Esophagus muscularis mucosa (tissue), 4 donors: ENCODE results near the gene TMEM87B.

Experiments used
- EP300 ChIP-seq: sonication (generic); formaldehyde crosslinking; IDR thresholded peaks from one replicate; pipeline ENCODE4 v1.6.1; 2017; ENCODE audit warnings: antibody characterized with exemption
- POLR2A ChIP-seq: fragments of 450-650 bp; IDR thresholded peaks from one replicate; pipeline ENCODE4 v1.6.1; 2017; ENCODE audit warnings: antibody characterized with exemption, moderate library complexity, mild to moderate bottlenecking, low read depth
- POLR2AphosphoS5 ChIP-seq, 2 donors: sonication (generic); formaldehyde crosslinking; IDR thresholded peaks; one replicate each; pipeline ENCODE4 v1.6.1; 2017; ENCODE audit warnings: antibody characterized with exemption in 2 of 2
- TF ChIP-seq, protein P1 (sequence below), 3 experiments: fragments of 200-600 bp in 2 of 3; fragments of 450-650 bp in 1 of 3; sonication (generic) in 2 of 3; IDR thresholded peaks; one replicate each; pipeline ENCODE4 v1.5.1; 2017 to 2019; ENCODE audit warnings: antibody characterized with exemption in 3 of 3, mild to moderate bottlenecking in 2 of 3, moderate library complexity in 1 of 3

DNA sequence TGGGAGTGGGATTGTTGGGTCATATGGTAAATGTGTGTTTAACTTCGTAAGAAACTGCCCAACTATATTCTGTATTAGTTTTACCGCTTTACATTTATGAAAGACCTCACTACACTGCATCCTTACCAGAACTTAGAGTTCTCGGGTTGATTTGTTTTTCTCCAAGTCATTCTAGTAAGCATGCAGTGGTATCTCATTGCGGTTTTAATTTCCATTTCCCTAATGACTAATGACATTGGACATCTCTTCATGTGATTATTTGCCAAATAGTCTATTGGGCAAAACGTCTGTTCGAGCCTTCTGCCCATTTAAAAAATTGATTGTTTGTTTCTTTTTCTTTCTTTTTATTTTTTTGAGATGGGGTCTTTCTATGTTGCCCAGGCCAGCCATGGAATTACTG lies 89.9 kb downstream of the TMEM87B start:
- TF ChIP-seq, protein P1, sequence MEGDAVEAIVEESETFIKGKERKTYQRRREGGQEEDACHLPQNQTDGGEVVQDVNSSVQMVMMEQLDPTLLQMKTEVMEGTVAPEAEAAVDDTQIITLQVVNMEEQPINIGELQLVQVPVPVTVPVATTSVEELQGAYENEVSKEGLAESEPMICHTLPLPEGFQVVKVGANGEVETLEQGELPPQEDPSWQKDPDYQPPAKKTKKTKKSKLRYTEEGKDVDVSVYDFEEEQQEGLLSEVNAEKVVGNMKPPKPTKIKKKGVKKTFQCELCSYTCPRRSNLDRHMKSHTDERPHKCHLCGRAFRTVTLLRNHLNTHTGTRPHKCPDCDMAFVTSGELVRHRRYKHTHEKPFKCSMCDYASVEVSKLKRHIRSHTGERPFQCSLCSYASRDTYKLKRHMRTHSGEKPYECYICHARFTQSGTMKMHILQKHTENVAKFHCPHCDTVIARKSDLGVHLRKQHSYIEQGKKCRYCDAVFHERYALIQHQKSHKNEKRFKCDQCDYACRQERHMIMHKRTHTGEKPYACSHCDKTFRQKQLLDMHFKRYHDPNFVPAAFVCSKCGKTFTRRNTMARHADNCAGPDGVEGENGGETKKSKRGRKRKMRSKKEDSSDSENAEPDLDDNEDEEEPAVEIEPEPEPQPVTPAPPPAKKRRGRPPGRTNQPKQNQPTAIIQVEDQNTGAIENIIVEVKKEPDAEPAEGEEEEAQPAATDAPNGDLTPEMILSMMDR (IDR thresholded peaks at IDR 0.05), result no peak
- TF ChIP-seq POLR2A (no peak), POLR2AphosphoS5 (IDR thresholded peaks at IDR 0.05) (no peak), EP300 (no peak)
